HUES48 (cell line): ENCODE data around the gene HPGDS.

ENCODE experiments used
- H3K27ac ChIP-seq: one replicate; pipeline ENCODE4 v1.7.0; 2013; ENCODE audit warnings: low read depth, low read length, inconsistent platforms
- H3K27me3 ChIP-seq: 2 replicates; pipeline ENCODE4 v1.6.1; 2013; ENCODE audit warnings: mild to moderate bottlenecking, low read length; ENCODE audit not compliant: control insufficient read depth, insufficient read depth
- H3K36me3 ChIP-seq: 2 replicates; pipeline ENCODE4 v1.6.1; 2013; ENCODE audit warnings: low read length; ENCODE audit not compliant: control insufficient read depth, insufficient read depth
- H3K4me1 ChIP-seq: 2 replicates; pipeline ENCODE4 v1.6.1; 2013; ENCODE audit warnings: mild to moderate bottlenecking, low read length; ENCODE audit not compliant: control insufficient read depth, insufficient read depth
- H3K4me3 ChIP-seq: 2 replicates; pipeline ENCODE4 v1.5.1; 2013; ENCODE audit warnings: mild to moderate bottlenecking, low read depth, low read length
- H3K9ac ChIP-seq: 2 replicates; pipeline ENCODE4 v1.6.1; 2013; ENCODE audit warnings: mild to moderate bottlenecking, low read depth, low read length, moderate library complexity
- H3K9me3 ChIP-seq: 2 replicates; pipeline ENCODE4 v1.6.1; 2013; ENCODE audit warnings: low read length; ENCODE audit not compliant: control insufficient read depth, insufficient read depth

HPGDS gene

DNA sequence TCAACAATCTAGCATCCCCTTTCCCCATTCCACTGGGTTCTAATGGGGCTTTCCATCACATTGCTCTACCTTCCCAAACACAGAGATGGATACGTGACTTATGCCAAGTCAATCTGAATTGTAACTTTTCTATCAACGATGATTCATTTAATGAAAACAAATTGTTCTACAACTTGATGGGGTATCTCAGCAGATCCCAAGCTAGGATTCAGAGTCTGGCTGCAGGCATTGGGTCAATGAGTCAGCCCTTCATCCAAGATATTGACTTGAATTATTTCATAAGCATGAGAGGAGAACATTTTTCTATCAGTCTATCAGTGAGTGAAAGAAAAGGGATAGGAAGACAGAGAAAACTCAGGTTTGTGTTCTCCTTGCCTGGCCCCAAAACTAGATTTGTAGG lies 15.0 kb upstream of the HPGDS start:
- no peak overlapping the region for H3K9ac ChIP-seq
- no peak overlapping the region for H3K27ac ChIP-seq
- no peaks in the 10 kb centered on the region for H3K36me3 ChIP-seq
- no peak overlapping the region for H3K4me3 ChIP-seq
- H3K4me1 ChIP-seq: no peaks in the 10 kb centered on the region
- H3K27me3 ChIP-seq: no peaks in the 10 kb centered on the region
- H3K9me3 ChIP-seq: no peaks in the 10 kb centered on the region

DNA sequence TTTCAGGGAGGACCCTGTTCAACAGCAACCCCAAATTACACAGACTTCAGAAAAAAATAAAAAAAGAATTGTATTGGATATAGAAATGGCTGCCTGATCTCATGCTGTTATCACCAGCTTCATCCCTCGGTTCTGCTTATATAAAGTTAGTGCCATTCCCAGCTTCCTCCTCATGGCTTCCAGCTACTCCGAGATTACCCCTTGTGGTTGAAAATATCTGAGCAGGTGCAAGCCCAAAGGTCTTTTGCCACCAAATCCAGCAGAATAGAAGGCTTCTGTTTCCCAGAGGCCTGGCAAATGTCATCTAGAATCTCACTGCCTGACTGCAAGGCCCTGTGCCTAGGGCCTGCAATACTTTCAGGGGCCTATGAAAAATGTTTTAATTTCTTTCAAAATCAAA lies 13.8 kb upstream of the HPGDS start:
- H3K27ac ChIP-seq: no peak overlapping the region
- no peaks in the 10 kb centered on the region for H3K9me3 ChIP-seq
- no peak overlapping the region for H3K4me3 ChIP-seq
- no peak overlapping the region for H3K9ac ChIP-seq
- H3K36me3 ChIP-seq: no peaks in the 10 kb centered on the region
- H3K4me1 ChIP-seq: no peaks in the 10 kb centered on the region
- H3K27me3 ChIP-seq: no peaks in the 10 kb centered on the region

DNA sequence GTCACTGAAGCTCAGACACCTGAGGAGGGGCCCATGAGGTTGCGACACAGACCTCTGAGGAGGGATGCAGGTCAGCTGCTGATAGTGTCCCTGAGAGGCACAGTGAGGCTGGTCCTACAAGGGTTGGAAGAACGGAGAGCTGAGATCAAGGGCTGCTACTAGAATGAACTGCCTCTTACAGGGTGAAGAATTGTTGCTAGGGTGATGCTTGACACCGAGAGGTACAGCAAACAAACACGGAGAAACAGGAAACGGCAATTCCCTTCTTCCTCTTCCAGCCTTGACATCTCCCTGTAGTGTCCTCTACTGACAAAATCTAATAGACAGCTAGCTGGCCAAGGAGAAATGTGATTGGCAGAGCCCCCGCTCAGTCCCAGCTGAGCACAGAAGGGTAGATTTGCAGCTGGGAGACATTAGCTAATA lies 11.8 kb upstream of the HPGDS start:
- H3K27me3 ChIP-seq: no peaks in the 10 kb centered on the region
- no peaks in the 10 kb centered on the region for H3K9me3 ChIP-seq
- no peak overlapping the region for H3K9ac ChIP-seq
- H3K4me3 ChIP-seq: no peak overlapping the region
- H3K36me3 ChIP-seq: no peaks in the 10 kb centered on the region
- no peak overlapping the region for H3K27ac ChIP-seq
- no peaks in the 10 kb centered on the region for H3K4me1 ChIP-seq

DNA sequence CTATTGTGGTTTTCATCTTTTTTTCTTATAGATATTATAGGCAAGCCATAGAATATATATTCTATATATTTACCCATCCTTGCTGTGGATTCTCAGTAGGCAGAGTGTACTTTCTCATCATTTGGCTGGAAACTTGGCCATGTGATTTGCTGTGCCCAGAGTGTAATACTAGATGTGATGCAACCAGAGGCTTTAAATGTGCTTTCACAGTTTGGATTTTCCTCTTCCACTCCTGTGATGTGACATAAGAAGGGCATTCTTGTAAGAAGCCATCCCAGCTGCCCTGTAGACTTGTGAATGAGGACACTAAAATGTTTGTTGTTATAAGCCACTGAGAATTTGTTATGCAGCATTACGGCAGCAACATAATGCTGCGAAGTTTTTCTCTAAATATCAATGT lies 10.4 kb upstream of the HPGDS start:
- no peak overlapping the region for H3K27ac ChIP-seq
- no peak overlapping the region for H3K9ac ChIP-seq
- H3K27me3 ChIP-seq: no peaks in the 10 kb centered on the region

DNA sequence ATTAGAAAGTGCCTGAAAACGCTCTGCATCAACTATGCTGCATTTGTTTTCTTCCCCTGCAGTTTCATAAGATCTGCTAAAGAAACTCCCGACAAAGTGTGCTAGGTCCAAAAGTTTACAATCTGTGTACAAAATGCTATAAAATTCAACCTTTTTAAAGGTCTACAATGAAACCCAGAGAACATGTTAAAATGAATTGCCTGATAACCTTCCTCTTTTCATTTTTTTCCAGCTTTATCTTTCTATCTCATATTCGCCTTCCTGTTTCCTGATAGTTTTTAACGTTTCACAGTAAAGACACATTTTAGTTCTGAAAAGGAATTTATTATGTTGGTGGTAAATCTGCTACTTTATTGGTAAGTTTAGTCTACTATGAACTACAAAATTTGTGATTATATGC lies 9.5 kb upstream of the HPGDS start:
- Histone ChIP-seq H3K4me1 (no peaks in the 10 kb centered on the region), H3K4me3 (no peak overlapping the region), H3K36me3 (no peaks in the 10 kb centered on the region), H3K9ac (no peak overlapping the region), H3K27me3 (no peaks in the 10 kb centered on the region), H3K27ac (no peak overlapping the region), H3K9me3 (no peaks in the 10 kb centered on the region)

More for the DNA sequence above, 10.4 kb upstream of the HPGDS start:
- H3K4me1 ChIP-seq: no peaks in the 10 kb centered on the region
- H3K4me3 ChIP-seq: no peak overlapping the region
- H3K36me3 ChIP-seq: no peaks in the 10 kb centered on the region
- no peaks in the 10 kb centered on the region for H3K9me3 ChIP-seq

DNA sequence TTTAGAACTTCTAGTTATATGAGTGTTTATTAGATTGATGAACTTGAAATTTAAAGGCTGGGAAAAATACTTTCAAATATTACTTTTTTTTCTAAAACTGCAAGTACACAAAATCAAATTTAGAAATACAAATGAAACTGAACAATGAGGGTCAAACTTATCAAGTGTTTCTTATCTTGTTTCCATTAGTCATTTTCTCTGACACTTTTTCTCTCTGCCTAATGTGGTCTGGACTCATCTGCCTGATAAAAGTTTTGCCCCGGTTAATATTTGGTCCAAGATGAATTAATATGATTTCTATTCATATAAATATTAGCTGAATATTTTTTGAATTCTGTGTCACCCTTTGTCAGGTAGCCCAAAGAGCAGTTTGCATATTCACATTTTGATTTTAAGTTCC lies 8.7 kb upstream of the HPGDS start:
- no peaks in the 10 kb centered on the region for H3K36me3 ChIP-seq
- no peaks in the 10 kb centered on the region for H3K27me3 ChIP-seq
- no peak overlapping the region for H3K9ac ChIP-seq
- no peaks in the 10 kb centered on the region for H3K4me1 ChIP-seq
- no peak overlapping the region for H3K27ac ChIP-seq
- H3K4me3 ChIP-seq: no peak overlapping the region
- H3K9me3 ChIP-seq: no peaks in the 10 kb centered on the region

DNA sequence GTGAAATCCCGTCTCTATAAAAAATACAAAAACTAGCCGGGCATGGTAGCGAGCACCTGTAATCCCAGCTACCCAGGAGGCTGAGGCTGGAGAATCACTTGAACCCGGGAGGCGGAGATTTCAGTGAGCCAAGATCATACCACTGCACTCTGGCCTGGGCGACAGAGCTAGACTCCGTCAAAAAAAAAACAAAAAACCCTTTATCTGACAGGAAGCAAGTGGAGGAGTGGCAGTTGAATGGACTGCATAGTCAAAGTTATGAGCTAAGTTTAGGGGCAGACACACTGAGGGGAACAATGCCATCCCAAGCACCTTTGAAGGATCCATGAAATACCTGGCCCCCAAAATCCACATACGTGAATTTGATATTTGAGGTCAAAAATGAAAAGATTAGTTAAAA lies 7.5 kb upstream of the HPGDS start:
- Histone ChIP-seq H3K9me3 (no peaks in the 10 kb centered on the region), H3K27ac (no peak overlapping the region), H3K27me3 (no peaks in the 10 kb centered on the region), H3K36me3 (no peaks in the 10 kb centered on the region), H3K4me3 (no peak overlapping the region), H3K4me1 (no peaks in the 10 kb centered on the region), H3K9ac (no peak overlapping the region)

DNA sequence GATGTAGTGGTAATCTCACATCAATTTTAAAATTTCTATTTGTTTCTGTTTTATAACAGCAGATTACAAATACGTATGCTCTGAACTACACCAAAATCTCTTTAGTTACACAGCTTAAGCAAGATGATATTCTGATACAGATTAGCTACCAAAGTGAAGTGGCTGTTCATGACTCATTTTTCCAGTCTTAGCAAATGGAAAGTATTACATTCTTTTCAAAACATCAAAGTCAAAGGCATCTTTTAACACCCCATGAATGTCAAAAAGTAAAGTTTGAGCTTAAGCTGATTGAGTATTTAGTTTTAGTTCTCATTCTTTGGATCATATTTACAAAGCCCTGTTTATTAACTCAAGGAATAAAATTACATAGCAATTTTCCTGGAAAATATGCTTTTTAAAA lies 6.6 kb upstream of the HPGDS start:
- Histone ChIP-seq H3K9me3 (no peaks in the 10 kb centered on the region), H3K36me3 (no peaks in the 10 kb centered on the region), H3K27ac (no peak overlapping the region), H3K4me1 (no peaks in the 10 kb centered on the region), H3K27me3 (no peaks in the 10 kb centered on the region), H3K9ac (no peak overlapping the region), H3K4me3 (no peak overlapping the region)

DNA sequence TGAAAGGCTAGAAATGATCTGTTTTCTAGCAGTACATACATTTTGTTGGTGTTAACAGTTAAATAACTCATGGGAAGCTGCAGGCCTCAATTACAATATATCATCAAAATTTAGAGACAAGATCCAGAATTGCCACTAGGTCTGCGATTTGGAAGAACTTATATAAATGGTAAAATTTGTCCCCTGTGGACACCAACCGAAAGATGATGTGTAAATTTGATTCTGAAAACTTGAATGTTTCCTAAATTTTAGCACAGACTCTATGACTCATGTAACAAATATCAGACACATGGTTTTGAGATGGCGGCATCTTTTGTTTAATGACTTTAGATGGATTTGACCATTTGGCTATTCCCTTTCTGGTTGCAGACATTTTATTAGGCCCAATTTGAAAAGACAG lies 6.0 kb upstream of the HPGDS start:
- Histone ChIP-seq H3K27ac (no peak overlapping the region), H3K4me1 (no peaks in the 10 kb centered on the region), H3K27me3 (no peaks in the 10 kb centered on the region), H3K9me3 (no peaks in the 10 kb centered on the region), H3K4me3 (no peak overlapping the region), H3K36me3 (no peaks in the 10 kb centered on the region), H3K9ac (no peak overlapping the region)

DNA sequence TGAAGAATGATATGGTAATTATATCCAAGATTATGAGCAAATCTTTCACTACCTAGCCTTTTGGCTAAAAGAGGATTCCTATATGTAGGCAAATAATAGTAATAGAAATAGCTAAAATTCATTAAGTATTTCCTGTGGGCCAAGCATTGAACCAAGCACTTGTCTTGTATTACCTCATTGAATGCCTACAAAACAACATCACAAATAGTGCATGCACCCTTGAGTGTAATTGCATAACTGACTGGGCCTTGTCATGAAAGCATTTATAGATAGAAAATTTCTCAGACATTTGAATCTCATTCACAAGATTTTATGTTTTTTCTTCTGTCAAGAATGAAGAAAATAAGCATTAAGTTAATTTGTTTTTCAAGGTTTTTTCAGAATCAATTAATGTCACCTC lies 3.9 kb upstream of the HPGDS start:
- Histone ChIP-seq H3K4me1 (no peaks in the 10 kb centered on the region), H3K9me3 (no peaks in the 10 kb centered on the region), H3K27ac (no peak overlapping the region)

DNA sequence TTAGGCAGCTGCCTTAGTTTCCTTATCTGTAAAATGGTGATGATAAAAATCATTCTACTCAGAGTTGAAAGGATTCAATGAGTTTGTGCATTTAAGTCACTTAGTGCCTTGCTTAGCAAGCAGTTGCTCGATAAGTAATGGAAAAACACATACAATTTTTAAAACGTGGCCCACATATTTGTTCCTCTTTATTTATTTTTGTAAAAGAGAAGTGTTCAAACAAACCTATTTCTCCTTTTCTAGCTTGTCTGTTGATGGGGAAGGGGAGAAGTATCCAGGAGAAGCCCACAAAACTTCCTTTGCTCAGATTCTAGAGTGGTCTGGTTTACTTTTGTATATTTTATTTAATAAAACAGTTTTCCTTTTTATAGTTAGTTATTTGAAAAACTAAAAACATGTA lies 3.3 kb upstream of the HPGDS start:
- Histone ChIP-seq H3K36me3 (no peaks in the 10 kb centered on the region), H3K4me1 (no peaks in the 10 kb centered on the region), H3K9ac (no peak overlapping the region), H3K27me3 (no peaks in the 10 kb centered on the region), H3K4me3 (no peak overlapping the region), H3K9me3 (no peaks in the 10 kb centered on the region), H3K27ac (no peak overlapping the region)

More for the DNA sequence above, 3.9 kb upstream of the HPGDS start:
- Histone ChIP-seq H3K27me3 (no peaks in the 10 kb centered on the region), H3K9ac (no peak overlapping the region), H3K36me3 (no peaks in the 10 kb centered on the region), H3K4me3 (no peak overlapping the region)

DNA sequence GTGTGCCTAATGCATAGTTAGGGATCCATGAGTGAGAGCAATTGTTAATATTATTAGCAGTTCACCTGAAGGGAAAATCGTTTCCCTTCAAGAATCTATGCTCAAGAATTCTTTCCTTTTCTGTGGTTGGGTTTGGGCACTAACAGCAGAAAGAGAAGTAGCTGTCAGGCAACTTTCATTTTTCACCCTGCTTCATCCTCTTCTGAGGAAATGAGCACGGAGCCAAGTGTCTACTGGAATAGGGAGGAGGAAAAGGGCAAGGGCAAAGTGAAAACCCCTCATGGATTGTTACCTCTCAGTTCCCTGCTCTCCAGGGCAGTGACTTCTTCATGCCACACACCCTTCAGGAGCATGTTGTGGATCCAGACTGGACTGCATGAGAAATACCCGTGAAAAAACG lies 2.6 kb upstream of the HPGDS start:
- no peak overlapping the region for H3K9ac ChIP-seq
- no peaks in the 10 kb centered on the region for H3K27me3 ChIP-seq
- no peaks in the 10 kb centered on the region for H3K4me1 ChIP-seq
- no peaks in the 10 kb centered on the region for H3K9me3 ChIP-seq
- no peaks in the 10 kb centered on the region for H3K36me3 ChIP-seq
- no peak overlapping the region for H3K4me3 ChIP-seq
- H3K27ac ChIP-seq: no peak overlapping the region
